ENCODE data around the gene PGAP1. TPM values are rescaled to one million over a fixed set of nuclear protein-coding genes. Genes with fewer than 3 reads are reported as not detected.

PGAP1 gene
- total RNA-seq, 1 donor from 2014 or later: 22.8 TPM

DNA sequence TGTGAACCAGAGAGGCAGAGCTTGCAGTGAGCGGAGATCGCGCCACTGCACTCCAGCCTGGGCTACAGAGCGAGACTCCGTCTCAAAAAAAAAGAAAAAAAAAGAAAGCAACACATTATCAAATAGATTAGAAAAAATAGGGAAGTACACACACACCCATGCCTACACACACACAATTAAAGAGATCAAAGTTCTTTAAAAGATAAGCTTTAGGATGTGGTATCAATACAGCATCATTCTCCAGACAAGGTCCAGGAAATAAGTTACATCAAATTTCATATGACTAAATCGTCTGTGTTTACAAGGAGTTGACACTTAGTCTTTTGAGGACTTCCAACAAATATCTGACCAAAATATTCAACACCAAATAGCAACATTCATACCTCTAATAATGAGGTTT, 25.7 kb downstream of the PGAP1 start:
- no peak overlapping the region for H3K27ac Mint-ChIP-seq (ENCODE audit: unreplicated experiment)
- Histone ChIP-seq H3K27ac (ENCODE audit: low read depth, low read length) (no peak overlapping the region), H3K9me3 (ENCODE audit: insufficient read depth, low read depth, low read length) (no peaks in the 10 kb centered on the region), H4K20me1 (ENCODE audit: insufficient read depth, low read length) (no peaks in the 10 kb centered on the region), H3K4me2 (ENCODE audit: low read length) (no peak overlapping the region), H3K9ac (ENCODE audit: low read length) (no peak overlapping the region), H2AFZ (ENCODE audit: low read depth, low read length) (no peak overlapping the region), H3K4me3 (ENCODE audit: insufficient read depth, low read depth, low read length) (no peak overlapping the region), H3K4me1 (ENCODE audit: insufficient read depth, low read length) (no peaks in the 10 kb centered on the region), H3K79me2 (ENCODE audit: insufficient read depth, low read length) (no peaks in the 10 kb centered on the region), H3K27me3 (ENCODE audit: insufficient read depth, low read length) (no peaks in the 10 kb centered on the region), H3K36me3 (ENCODE audit: insufficient read depth, low read length) (peaks cover under 1% of the 10 kb centered on the region)
- H3K9me3 Mint-ChIP-seq (ENCODE audit: unreplicated experiment): no peaks in the 10 kb centered on the region
- DNase-seq (ENCODE audit: low read depth): no peak
- no peaks in the 10 kb centered on the region for H3K27me3 Mint-ChIP-seq (ENCODE audit: low read depth, unreplicated experiment)
- peaks cover 9% of the 10 kb centered on the region for H3K4me1 Mint-ChIP-seq (ENCODE audit: low read depth, unreplicated experiment)
- no peak overlapping the region for H3K4me3 Mint-ChIP-seq (ENCODE audit: unreplicated experiment)
- peaks cover 6% of the 10 kb centered on the region for H3K36me3 Mint-ChIP-seq (ENCODE audit: low read depth, unreplicated experiment)
- FAIRE-seq: no peak
- TF ChIP-seq EZH2 (IDR thresholded peaks at IDR 0.05; ENCODE audit: insufficient read depth, low read length): no peak
- TF ChIP-seq, protein P1, sequence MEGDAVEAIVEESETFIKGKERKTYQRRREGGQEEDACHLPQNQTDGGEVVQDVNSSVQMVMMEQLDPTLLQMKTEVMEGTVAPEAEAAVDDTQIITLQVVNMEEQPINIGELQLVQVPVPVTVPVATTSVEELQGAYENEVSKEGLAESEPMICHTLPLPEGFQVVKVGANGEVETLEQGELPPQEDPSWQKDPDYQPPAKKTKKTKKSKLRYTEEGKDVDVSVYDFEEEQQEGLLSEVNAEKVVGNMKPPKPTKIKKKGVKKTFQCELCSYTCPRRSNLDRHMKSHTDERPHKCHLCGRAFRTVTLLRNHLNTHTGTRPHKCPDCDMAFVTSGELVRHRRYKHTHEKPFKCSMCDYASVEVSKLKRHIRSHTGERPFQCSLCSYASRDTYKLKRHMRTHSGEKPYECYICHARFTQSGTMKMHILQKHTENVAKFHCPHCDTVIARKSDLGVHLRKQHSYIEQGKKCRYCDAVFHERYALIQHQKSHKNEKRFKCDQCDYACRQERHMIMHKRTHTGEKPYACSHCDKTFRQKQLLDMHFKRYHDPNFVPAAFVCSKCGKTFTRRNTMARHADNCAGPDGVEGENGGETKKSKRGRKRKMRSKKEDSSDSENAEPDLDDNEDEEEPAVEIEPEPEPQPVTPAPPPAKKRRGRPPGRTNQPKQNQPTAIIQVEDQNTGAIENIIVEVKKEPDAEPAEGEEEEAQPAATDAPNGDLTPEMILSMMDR (IDR thresholded peaks at IDR 0.05; ENCODE audit: insufficient read depth, low read depth, low read length): no peak

DNA sequence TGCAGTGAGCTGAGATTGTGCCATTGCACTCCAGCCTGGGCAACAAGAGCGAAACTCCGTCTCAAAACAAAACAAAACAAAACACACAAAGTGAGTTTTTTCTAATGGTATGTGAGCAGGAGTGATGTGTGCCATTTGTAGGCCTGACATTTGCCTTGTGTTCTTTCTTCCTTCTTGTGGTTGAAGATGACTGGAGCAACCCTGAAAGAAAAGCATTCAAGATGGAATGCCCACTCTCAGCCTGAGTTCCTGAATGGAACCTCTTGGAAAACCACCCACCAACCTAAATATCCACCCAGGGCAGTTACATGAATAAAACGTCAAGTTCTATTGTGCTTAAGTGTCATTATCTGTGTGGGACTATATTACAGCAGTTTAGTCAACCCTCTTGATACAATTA, 26.5 kb downstream of the PGAP1 start:
- Mint-ChIP-seq H3K9me3 (ENCODE audit: unreplicated experiment) (no peaks in the 10 kb centered on the region), H3K27me3 (ENCODE audit: low read depth, unreplicated experiment) (no peaks in the 10 kb centered on the region), H3K4me3 (ENCODE audit: unreplicated experiment) (no peak overlapping the region), H3K27ac (ENCODE audit: unreplicated experiment) (no peak overlapping the region), H3K36me3 (ENCODE audit: low read depth, unreplicated experiment) (peaks cover 6% of the 10 kb centered on the region), H3K4me1 (ENCODE audit: low read depth, unreplicated experiment) (peaks cover 7% of the 10 kb centered on the region)
- no peak for FAIRE-seq
- no peak overlapping the region for H3K4me2 ChIP-seq (ENCODE audit: low read length)
- no peak overlapping the region for H3K9ac ChIP-seq (ENCODE audit: low read length)
- no peak overlapping the region for H2AFZ ChIP-seq (ENCODE audit: low read depth, low read length)
- H3K4me3 ChIP-seq (ENCODE audit: insufficient read depth, low read depth, low read length): no peak overlapping the region
- no peaks in the 10 kb centered on the region for H3K9me3 ChIP-seq (ENCODE audit: insufficient read depth, low read depth, low read length)
- peaks cover 7% of the 10 kb centered on the region for H3K36me3 ChIP-seq (ENCODE audit: insufficient read depth, low read length)
- no peak for DNase-seq (ENCODE audit: low read depth)
- no peaks in the 10 kb centered on the region for H4K20me1 ChIP-seq (ENCODE audit: insufficient read depth, low read length)
- H3K4me1 ChIP-seq (ENCODE audit: insufficient read depth, low read length): no peaks in the 10 kb centered on the region
- TF ChIP-seq, protein P1 (IDR thresholded peaks at IDR 0.05; ENCODE audit: insufficient read depth, low read depth, low read length): no peak
- no peak overlapping the region for H3K27ac ChIP-seq (ENCODE audit: low read depth, low read length)
- no peaks in the 10 kb centered on the region for H3K79me2 ChIP-seq (ENCODE audit: insufficient read depth, low read length)
- H3K27me3 ChIP-seq (ENCODE audit: insufficient read depth, low read length): no peaks in the 10 kb centered on the region

DNA sequence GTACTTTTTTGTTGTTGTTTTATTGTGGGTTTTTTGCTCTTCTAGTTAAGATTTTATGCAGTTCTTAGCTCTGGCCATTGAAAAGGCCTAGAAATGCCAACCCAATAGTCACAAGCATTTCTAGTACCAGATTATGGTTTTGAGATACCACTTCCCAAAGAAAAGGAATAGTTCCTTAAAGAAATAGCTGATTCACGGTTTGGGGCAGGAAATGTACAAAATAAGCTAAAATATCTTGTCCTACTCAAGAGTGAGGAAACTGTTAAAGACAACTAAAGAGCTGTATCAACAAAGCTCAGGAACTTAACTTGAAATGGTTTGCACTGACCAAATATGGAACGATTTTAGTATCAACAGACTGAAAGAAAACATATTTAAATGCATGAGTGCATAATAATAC, 35.4 kb downstream of the PGAP1 start:
- Histone ChIP-seq H3K4me2 (ENCODE audit: low read length) (no peak overlapping the region), H3K27me3 (ENCODE audit: insufficient read depth, low read length) (no peaks in the 10 kb centered on the region), H3K4me3 (ENCODE audit: insufficient read depth, low read depth, low read length) (no peak overlapping the region), H4K20me1 (ENCODE audit: insufficient read depth, low read length) (no peaks in the 10 kb centered on the region), H3K79me2 (ENCODE audit: insufficient read depth, low read length) (no peaks in the 10 kb centered on the region), H3K4me1 (ENCODE audit: insufficient read depth, low read length) (no peaks in the 10 kb centered on the region), H3K27ac (ENCODE audit: low read depth, low read length) (no peak overlapping the region), H3K36me3 (ENCODE audit: insufficient read depth, low read length) (peaks cover 7% of the 10 kb centered on the region), H2AFZ (ENCODE audit: low read depth, low read length) (no peak overlapping the region), H3K9ac (ENCODE audit: low read length) (no peak overlapping the region), H3K9me3 (ENCODE audit: insufficient read depth, low read depth, low read length) (no peaks in the 10 kb centered on the region)
- Mint-ChIP-seq H3K36me3 (ENCODE audit: low read depth, unreplicated experiment) (no peaks in the 10 kb centered on the region), H3K27me3 (ENCODE audit: low read depth, unreplicated experiment) (no peaks in the 10 kb centered on the region), H3K27ac (ENCODE audit: unreplicated experiment) (no peak overlapping the region), H3K9me3 (ENCODE audit: unreplicated experiment) (no peaks in the 10 kb centered on the region), H3K4me1 (ENCODE audit: low read depth, unreplicated experiment) (no peaks in the 10 kb centered on the region), H3K4me3 (ENCODE audit: unreplicated experiment) (no peak overlapping the region)
- FAIRE-seq (peak; percentile 29), DNase-seq (ENCODE audit: low read depth) (no peak)
- no peak for TF ChIP-seq EZH2 (IDR thresholded peaks at IDR 0.05; ENCODE audit: insufficient read depth, low read length)
- TF ChIP-seq, protein P1 (IDR thresholded peaks at IDR 0.05; ENCODE audit: insufficient read depth, low read depth, low read length): no peak
